GM12874 (cell line): ENCODE results near the gene ZNF77.

Experiments used
- CTCF ChIP-seq: IDR thresholded peaks from 2 replicates; pipeline ENCODE4 v1.5.1; 2011; ENCODE audit warnings: low read depth, mild to moderate bottlenecking, control low read depth, low read length, moderate library complexity; ENCODE audit not compliant: insufficient read depth

Gene ZNF77

DNA sequence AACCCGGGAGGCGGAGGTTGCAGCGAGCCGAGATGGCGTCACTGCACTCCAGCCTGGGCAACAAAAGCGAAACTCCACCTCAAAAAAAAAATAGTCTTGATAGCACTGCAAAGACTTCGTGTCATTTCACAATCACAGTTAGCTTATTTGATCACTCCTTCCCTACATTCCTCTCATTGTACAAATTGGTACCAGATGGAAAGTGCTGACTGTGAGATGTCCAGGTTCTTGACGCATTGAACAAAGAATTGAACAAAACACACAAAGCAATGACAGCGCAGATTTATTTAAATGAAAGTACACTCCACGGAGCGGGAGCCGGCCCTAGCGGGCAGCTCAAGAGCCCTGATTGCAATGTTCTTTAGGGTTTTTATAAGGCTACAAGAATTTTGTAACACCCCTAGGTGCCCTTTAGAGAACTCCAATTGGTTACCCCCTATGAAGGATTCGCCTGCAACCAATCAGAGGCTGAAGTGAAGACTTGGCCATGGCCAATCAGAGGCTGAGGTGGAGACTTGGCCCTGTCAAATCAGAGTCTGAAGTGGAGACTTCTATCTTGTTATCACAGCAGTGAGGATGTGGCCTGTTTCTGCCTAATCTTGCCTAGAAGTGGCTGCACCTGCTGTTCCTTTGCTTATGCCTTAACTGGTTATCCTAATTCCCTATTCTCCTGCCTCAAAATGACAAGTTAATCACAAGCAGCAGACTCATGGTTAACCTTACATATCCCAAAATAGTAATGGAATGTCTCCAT lies 60.9 kb downstream of the ZNF77 start:
- no peak for TF ChIP-seq CTCF
